Measurements from ENCODE around the gene ZBTB11. TPM values are rescaled to one million over a fixed set of nuclear protein-coding genes. Genes with fewer than 3 reads are reported as not detected.

The ZBTB11 gene
- total RNA-seq, 1 experiment from 2014 or later = 20.4 TPM

DNA sequence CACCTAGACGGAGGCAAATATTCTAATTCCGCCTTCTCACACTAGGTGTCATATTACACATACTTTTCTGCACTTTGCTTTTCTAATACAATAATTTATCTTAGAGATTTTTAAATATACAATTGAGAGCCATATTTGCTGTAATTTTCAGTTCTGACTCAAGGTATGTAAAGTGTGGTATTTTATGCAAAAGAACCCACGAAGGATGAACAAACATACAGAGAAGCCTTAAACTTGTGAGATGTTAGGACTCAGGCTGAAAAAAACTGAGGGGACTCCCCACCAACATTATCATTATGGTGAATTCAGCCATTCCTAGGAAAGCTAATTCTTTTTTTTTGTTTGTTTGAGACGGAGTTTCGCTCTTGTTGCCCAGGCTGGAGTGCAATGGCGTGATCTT, 9.6 kb downstream of the ZBTB11 start:
- no peak for ATAC-seq
- Histone ChIP-seq H2AFZ (ENCODE audit: low read depth, low read length, poor library complexity, severe bottlenecking) (no peak overlapping the region), H3K79me2 (ENCODE audit: insufficient read depth, low read length) (peaks cover 41% of the 10 kb centered on the region), H3K9ac (ENCODE audit: low read length) (no peak overlapping the region), H3K4me2 (ENCODE audit: low read length) (no peak overlapping the region), H3K4me1 (ENCODE audit: control insufficient read depth in 1 of 2, insufficient read depth in 2 of 2, low read length in 2 of 2) (no peaks in the 10 kb centered on the region), H3K9me2 (ENCODE audit: insufficient read depth) (no peaks in the 10 kb centered on the region), H3K27me3 (ENCODE audit: insufficient read depth, low read length) (no peaks in the 10 kb centered on the region), H3K4me3 (replicated peaks in 1 of 2; ENCODE audit: low read depth in 1 of 2, low read length in 2 of 2) (no peak overlapping the region), H3K9me3 (ENCODE audit: control insufficient read depth in 1 of 2, insufficient read depth in 1 of 2, low read depth in 1 of 2, low read length in 2 of 2) (no peaks in the 10 kb centered on the region), H3K36me3 (ENCODE audit: control insufficient read depth in 1 of 2, insufficient read depth in 2 of 2, low read length in 2 of 2) (peaks cover 21 to 30% of the 10 kb centered on the region in 2 experiments), H3K27ac (ENCODE audit: low read depth, low read length) (no peak overlapping the region), H4K20me1 (ENCODE audit: insufficient read depth) (no peaks in the 10 kb centered on the region; the same call in 1 of the 2 replicates)
- CTCF ChIA-PET = no interaction called here
- POLR2A ChIA-PET = no interaction called here
- BruUV-seq (replicated peaks) = no TSS peak
- intact Hi-C loops (cut with micrococcal nuclease) = no loop called here
- DNase-seq (ENCODE audit: low read depth, low spot score) = no peak
- TF ChIP-seq CEBPB (IDR thresholded peaks at IDR 0.05; ENCODE audit: low read depth) (no peak), SRF (IDR thresholded peaks at IDR 0.05; ENCODE audit: low read depth) (no peak), EGR1 (IDR thresholded peaks at IDR 0.05; ENCODE audit: low read depth) (no peak)
- RAD21 ChIA-PET (ENCODE audit: low non-redundant PET in 1 of 2, low total read pairs in 2 of 2, uncharacterized antibody in 2 of 2, unreplicated experiment in 2 of 2) = no interaction called here

DNA sequence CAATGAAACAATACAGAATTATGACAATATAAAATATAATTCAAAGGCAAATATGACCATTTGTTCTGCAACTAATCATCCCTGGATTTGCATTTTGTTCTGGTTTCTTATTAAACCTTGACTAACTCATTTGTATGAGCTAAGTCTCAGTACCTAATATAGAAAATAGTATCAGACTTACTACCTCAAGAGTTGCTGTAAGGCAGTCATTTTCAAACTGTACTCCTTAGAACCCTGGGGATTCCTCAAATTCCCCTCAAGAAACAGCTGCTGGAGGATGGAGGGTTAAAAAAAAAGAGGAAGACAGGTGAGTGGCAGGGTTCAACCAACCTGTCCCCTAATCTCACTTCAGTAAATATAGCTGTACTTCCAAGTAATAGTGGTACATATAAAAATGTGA, 11.1 kb downstream of the ZBTB11 start:
- Histone ChIP-seq H3K27me3 (ENCODE audit: insufficient read depth, low read length) (no peaks in the 10 kb centered on the region), H2AFZ (ENCODE audit: low read depth, low read length, poor library complexity, severe bottlenecking) (no peak overlapping the region), H3K4me3 (replicated peaks in 1 of 2; ENCODE audit: low read depth in 1 of 2, low read length in 2 of 2) (no peak overlapping the region), H3K4me2 (ENCODE audit: low read length) (no peak overlapping the region), H3K9me3 (ENCODE audit: control insufficient read depth in 1 of 2, insufficient read depth in 1 of 2, low read depth in 1 of 2, low read length in 2 of 2) (no peaks in the 10 kb centered on the region), H3K79me2 (ENCODE audit: insufficient read depth, low read length) (peaks cover 26% of the 10 kb centered on the region), H3K4me1 (ENCODE audit: control insufficient read depth in 1 of 2, insufficient read depth in 2 of 2, low read length in 2 of 2) (no peaks in the 10 kb centered on the region), H3K36me3 (ENCODE audit: control insufficient read depth in 1 of 2, insufficient read depth in 2 of 2, low read length in 2 of 2) (peaks cover 30 to 31% of the 10 kb centered on the region in 2 experiments), H3K9ac (ENCODE audit: low read length) (no peak overlapping the region), H4K20me1 (ENCODE audit: insufficient read depth) (no peaks in the 10 kb centered on the region; the same call in 1 of the 2 replicates), H3K27ac (ENCODE audit: low read depth, low read length) (no peak overlapping the region), H3K9me2 (ENCODE audit: insufficient read depth) (no peaks in the 10 kb centered on the region)
- ChIA-PET RAD21 (ENCODE audit: low non-redundant PET in 1 of 2, low total read pairs in 2 of 2, uncharacterized antibody in 2 of 2, unreplicated experiment in 2 of 2) (no interaction called here), CTCF (no interaction called here), POLR2A (interaction anchor here (1.3 kb wide), 2 partner anchors 11 to 21 kb away, joined by 3 read pairs; partner anchors contain the start of genes RPL24 and ZBTB11)
- TF ChIP-seq SP1 (IDR thresholded peaks at IDR 0.05; ENCODE audit: low read depth) = no peak
- TF ChIP-seq TCF7L2 (IDR thresholded peaks at IDR 0.05; ENCODE audit: borderline replicate concordance, extremely low read depth, insufficient read depth, insufficient read length) = no peak
- TF ChIP-seq SRF (IDR thresholded peaks at IDR 0.05; ENCODE audit: low read depth) = no peak
- TF ChIP-seq YY1 (IDR thresholded peaks at IDR 0.05; ENCODE audit: extremely low read depth, insufficient replicate concordance, low read depth, low read length) = no peak
- no peak for TF ChIP-seq POLR2AphosphoS5 (IDR thresholded peaks at IDR 0.05; ENCODE audit: low read depth, low read length)
- no peak for DNase-seq (ENCODE audit: low read depth, low spot score)
- no TSS peak for BruUV-seq (replicated peaks)
- intact Hi-C loops (cut with micrococcal nuclease) = no loop called here
- ATAC-seq = no peak
